NK-92 (cell line): ENCODE data around the gene ZNF775.

Experiments
- DNase-seq: peaks from one replicate; lab custom pipeline; 2025; ENCODE audit not compliant: unreplicated experiment; lab: John Stamatoyannopoulos, UW

The ZNF775 gene

DNA sequence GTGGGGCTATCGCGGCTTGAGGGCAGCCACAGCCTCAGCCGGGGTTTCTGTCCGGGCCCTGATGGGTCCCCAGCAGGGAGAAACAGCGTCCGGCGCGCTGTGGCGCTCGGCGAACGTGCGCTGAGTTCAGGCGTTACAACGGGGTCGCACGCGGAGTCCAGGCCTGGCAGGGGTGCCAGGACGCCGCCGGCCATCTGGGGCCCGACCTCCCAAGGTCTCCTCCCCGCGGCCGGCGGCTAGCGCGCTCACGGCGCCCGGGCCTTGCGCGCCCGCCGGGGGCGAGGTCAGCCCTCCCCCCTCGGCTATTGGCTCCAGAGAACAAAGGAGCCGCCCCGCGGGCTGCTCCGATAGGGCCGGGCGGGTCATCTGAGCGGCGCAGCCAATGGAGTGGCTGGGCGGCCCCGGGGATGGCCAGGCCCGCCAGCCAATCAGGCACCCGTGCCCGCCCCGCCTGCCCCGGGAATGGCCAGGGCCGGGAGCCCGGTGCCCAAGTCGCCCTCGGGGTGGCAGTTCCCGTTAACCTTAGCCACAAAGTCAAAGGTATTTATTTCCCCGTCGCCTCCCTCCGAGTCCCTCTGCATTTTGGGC lies at the start of gene ZNF775:
ZNF775 (plus strand) TSS at position 478 of the 588 bp plus-strand sequence. CDS start 9,141 bp downstream, outside the sequence.
- DNase-seq, result peak; percentile 58

DNA sequence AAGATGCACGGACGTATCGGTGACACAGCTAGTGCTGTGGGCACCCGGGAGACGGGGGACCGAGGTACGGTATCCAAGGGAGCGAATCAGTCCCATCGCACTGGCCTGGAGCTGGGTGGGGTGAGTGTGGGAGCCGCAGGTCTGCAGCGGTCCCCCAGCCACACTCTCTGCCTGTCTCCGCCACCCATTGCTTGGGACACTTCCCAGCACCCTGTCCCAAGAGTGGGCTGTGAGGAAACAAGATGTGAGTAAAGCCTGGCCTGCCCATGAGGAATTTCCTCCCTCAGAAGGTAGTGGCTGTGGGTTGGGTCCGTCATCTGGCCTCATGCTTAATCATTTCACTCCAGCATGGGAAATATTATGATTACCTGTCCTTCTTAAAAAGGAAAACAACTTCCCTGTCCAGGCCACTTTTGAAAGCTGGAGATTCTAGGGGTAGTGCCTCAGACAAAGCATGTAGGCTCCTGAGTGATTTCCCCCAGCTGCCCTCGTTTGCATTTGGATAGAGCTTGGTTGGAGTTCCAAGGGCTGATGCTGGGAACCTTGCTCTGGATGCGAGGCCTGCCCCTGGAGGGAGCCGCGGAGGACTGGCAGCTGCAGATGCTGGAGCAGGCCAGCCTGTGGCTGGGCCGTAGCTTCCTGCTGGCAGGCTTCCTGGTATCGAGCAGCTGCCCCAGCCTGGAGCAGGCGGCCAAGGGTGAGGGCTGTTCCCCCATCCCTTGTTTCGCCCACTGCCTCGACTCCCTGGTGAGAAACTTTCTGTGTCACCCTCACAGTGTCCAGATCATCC lies 49.6 kb upstream of the ZNF775 start:
- no peak for DNase-seq

DNA sequence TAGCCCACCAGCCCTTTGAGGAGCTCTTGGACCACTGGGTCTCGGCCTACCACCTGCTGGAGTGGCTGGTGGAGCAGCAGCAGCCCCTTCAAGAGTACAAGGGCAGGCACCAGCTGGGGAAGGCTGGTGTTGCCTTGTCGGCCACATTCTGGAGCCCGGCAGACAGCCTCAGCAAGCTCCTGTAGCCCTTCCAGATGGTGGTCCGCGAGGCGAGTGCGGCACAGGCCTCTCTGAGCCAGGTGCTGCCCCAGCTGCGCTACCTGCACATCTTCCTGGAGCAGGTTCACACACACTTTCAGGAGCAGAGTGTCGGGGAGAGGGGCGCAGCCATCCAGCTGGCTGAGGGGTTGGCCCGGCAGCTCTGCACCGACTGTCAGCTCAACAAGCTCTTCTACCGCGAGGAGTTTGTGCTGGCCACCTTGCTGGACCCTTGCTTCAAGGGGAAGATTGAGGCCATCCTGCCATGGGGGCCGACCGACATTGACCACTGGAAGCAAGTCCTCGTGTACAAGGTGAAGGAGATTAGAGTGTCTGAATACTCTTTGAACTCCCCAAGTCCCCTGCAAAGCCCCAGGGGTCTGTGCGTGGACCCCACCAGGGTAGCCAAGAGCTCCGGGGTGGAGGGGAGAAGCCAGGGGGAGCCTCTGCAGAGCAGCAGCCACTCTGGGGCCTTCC lies 48.8 kb upstream of the ZNF775 start:
- DNase-seq, result no peak

DNA sequence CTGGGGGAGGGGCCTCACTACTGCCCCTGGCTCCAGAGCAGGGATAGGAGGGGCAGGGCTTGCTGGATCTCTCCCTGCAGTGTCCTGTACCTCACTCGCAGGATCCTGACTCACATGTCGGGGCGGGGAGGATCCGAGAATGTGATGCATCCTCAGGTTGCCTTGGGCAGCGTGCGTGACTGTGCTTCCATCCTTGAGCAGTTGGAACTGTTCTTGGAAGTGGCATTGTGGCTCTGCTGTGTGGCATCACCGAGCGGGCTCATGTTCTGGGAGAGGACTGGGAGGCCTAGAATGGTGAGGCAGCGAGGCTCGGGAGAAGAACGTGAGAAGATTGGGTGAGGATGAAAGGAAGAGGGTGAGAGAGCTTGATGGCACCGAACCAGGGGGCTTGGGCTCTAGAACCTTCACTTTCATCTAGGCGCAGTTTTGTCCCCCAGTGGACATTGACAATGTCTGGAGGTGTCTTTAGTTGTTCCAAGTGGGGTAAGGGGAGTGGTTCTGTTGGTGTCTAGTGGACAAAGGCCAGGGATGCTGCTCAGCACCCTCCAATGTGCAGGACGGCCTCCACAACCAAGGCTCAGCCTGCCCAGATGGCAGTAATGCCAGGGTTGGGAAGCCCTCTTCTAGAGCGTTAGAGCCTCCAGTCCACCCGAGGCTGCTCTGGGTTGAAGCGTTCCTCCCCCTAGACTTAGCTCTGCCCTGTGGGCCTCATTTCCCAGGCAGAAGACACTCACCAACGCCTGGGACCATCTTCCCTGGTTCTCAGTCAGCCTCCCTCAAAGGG lies 46.1 kb upstream of the ZNF775 start:
- no peak for DNase-seq

DNA sequence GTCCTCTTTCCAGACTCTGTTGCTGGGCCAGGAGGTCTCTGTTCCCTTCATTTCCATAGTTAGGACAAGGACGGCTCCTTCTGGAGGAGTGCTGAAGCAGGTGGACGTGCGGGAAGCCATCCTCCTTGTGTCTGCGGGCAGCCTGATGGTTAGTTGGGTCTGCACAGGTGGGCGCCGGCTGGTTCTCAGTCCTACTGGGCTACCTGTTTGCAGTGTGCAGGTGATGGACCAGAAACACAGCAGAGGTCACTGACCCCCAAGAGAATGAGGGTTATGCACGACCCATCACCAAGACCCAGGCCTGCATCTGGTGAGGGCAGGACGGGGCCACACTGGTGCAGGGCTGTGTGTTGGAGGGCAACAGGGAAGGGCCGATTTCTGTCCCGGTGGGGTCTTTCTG lies 45.5 kb upstream of the ZNF775 start:
- no peak for DNase-seq

DNA sequence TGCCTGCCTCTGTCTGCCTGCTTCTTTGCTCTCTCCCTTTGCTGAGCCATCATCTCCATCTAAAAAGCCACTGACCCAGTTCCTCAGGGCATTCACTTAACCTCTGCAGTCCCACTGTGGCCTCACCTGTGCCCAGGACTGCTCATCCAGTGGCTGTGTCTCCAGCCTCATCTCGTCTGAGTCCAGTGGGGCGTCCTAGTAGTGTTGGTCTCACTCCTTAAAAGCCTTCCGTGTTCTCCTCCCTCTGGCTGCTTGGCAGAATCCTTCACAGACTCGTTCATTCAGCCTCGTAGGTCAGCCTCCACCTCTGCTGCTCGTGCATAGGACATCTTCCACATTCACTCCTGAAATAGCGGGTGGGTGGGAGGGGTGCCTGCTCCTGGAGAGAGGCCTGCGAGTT lies 45.0 kb upstream of the ZNF775 start:
- no peak for DNase-seq

DNA sequence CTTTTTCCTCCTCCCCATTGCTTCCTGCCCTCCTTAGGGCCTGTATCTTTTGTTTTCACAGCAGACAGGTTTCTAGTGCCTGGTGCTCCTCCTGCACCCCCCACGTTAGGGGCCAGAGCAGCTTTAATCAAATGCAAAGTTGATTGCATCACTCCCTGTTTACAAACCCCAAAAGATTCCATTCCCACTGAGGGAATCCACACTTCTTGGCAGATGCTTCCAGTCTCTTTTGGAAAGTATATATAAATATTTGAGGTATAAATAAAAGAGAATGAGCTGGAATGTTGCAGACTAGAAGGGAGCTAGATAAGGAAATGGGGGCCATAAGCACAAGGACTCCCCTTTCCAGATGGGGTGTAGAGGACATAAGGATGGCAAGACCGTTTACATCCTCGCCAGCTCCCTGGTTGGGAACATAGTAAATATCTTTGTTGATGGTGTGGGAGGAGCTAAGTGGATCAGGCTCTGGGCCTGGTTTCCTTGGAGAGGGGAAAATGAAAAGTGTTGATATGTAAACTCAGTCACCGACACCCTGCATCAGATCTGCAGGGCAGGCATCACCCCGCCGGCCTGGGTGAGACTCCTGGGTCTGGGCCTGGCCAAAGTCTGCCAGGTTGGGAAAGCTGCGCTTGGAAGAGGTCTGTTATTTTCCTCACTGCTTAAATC lies 43.9 kb upstream of the ZNF775 start:
- DNase-seq, result no peak

DNA sequence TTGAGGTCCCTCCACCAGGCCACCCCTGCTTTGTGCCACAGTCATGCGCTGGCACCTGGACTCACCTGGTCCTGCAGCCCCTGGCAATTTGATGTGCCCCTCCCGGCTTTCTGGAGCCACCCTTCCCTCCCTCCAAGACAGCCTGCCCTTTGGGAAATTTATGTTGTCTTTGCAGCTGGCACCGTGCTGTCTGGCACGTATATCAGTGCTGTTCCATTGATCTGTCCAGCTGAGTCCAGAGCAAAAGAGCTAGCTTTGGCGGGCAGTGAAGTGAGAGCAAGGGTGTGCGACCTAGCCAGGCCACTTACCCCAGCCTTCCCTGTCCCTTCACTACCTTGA lies 43.4 kb upstream of the ZNF775 start:
- no peak for DNase-seq

DNA sequence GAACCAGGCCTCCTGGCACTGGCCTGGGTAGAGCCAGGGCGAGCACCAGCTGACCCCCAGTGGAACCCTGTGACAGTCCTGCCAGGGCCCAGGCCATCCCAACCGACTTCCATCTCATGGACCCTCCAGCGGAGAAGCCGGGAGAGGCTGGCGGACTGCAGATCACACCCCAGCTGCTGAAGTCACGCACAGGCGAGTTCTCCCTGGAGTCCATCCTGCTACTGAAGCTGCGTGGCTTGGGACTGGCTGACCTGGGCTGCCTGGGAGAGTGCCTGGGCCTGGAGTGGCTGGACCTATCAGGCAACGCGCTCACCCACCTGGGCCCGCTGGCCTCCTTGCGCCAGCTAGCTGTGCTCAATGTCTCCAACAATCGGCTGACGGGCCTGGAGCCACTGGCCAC lies 42.4 kb upstream of the ZNF775 start:
- no peak for DNase-seq

DNA sequence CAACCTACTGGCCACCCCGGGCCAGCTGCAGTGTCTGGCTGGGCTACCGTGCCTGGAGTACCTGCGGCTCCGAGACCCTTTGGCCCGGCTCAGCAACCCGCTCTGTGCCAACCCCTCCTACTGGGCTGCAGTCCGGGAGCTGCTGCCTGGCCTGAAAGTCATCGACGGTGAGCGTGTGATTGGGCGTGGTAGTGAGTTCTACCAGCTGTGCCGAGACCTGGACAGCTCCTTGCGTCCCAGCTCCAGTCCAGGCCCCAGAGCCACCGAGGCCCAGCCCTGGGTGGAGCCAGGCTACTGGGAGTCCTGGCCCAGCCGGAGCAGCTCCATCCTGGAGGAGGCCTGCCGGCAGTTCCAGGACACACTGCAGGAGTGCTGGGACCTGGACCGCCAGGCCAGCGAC lies 42.0 kb upstream of the ZNF775 start:
- DNase-seq, result no peak

DNA sequence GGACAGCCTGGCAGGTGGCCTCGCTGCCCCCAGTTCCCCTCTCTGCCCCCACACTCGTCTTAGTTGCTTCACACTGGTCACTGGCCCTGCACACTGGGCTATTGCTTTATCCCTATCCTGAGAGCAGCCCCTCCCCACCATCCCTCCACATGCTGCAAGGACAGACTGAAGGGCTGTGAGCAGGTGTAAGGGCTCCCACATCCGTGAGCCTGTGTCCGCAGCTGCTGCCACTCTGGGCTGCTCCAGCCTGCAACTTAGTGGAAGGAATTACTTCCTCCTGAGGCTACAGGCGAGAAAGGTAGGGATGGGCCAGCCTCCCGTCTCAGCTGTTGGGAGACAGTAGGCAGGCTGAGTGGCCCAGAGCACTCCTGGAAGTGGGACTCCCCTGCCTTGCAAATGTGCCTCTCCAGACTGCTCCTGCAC lies 41.5 kb upstream of the ZNF775 start:
- no peak for DNase-seq

DNA sequence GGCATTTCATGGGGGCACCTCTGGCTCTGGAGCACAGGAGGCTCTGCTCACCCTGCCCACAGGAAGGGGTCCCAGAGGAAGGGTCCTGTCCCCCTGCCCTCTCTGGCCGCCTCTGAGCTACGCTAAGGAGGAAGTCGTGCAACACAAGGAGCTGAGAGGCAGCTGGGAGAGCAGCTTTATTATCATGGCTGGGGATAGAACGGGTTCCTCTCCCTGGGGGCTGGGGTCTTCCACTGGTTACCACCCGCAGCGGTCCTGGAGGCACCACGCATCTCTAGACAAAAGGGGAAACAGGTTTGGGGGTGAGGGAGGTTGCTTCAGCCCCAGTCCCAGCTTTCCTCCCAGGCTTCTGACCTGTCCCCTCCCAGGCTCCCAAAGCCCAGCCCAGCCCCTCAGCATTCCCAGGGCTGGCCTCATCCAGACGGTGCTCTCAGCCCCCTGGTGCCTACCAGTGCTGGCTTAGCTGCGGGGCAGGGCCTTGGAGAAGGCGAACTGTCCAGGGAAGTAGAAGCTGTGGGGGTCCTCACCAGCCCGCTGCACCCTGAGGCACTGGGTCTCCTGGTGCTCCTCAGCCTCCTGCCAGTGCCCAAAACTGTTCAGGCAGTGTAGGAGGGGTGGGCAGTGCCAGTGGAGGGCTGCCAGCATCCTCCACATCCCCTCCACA lies 40.8 kb upstream of the ZNF775 start:
- DNase-seq, result no peak

DNA sequence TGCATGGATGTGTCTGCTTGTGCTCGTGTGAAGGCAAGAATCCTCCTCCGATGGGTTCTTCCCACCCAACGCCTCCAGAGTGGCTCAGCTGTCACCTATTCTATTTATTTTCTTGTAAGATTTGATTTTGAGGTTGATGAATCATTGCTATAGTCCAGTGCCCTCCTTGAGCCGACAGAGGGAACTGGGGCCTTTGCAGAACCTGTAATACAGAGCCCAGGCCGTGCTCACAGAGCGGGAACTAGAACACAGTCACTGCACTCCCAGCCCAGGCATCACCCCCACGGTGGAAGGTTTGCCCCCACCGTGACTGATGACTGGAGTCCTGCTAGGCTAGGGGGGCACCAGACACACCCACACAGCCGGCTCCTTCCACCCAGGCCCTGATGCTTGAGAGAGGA lies 39.7 kb upstream of the ZNF775 start:
- DNase-seq, result no peak

DNA sequence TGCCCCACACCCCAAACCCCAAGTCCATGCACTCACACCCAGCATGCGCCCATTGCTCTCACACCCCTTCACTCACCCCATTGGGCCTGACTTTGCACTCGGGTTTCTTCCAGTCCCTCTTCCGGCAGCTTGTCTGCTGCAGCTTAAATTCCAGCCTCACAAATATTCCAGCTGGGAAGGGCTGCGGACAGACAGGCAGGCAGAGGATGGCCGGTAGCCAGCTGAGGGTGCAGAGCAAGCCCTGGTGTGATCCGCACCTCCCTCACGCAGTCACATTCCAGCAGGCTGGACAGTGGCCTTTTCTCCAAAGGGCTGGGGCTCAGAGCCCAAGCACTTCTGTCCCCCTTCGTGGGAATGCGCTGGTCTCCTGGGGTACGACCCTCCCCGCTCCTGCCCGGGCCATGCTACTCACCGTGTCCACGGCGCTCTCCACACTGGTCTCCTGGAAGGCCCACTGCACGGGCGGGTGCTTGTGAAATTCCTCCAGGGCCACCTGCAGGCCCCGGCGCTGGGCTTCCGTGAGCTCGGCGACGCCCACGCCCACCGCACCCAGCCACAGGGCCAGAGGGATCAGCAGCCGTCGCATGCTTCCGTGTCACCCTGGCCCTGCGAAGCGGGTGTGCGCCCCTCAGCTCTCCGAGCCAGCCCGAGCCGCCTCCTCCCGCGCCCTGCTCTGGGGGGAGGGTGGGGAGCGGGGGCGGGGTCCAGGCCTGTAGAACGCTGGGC lies 38.9 kb upstream of the ZNF775 start:
- no peak for DNase-seq

DNA sequence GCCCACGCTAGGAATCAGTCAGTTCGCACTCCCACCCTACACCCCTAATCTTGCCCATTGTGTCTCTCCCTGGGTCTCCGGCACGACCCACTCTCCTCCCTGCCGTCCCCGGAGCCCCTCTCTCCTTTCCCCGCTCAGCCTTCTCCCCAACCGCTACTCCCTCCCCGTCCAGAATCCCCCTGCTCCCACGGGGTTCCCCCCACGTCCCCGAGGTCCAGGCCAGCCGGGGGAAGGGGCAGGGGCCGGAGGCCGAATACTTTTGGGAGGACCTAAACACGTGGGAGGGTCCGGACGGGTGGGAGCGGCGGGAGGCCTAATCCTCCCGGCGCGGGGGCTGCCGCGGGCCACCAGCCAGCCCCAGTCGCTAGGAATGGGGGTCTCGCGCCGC lies 38.3 kb upstream of the ZNF775 start:
- no peak for DNase-seq

DNA sequence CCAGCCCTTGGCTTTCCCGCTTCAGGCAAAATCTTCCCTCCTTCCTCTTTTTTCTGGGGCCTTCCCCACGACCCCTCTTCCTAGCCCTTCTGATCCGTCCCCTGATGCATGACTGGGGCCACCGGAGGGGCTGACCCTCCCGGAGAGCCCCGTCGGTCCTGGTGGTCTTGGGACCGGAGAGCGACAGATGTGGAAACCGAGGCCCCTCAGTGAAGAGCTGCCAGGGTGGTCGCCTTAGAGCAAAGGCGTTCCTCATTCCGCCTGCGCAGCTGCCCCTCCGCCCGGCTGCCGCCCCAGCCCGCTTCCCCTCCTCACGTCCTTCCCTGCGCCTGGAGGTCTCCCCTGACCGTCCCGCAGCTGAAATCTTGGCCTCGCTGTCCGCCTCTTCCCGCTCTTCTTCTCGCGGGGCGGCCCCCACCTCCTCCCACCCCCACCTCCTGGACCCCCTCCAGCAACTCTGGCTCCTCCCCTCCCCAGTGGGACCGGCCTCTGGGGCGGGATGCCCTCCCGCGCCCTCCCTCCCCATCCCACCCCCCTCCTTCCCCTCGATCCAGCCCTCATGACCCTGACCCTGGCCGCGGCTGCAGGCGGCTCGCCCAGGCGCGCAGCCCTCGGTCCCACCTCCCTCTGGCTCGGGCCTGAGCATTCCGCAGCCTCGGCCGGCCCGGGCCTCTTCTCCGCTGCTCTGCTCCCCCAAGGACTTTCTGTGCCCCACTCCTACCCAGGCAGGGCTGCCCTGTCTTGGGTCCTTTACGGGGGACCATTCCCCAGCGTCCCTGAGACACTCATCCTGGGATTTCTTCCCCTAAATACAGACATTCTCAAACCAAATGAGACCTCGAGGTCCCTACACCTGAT lies 37.6 kb upstream of the ZNF775 start, which contains the start of gene RARRES2:
RARRES2 (minus strand) TSS at position 367 of the 858 bp plus-strand sequence. CDS start 1,020 bp downstream, outside the sequence.
- no peak for DNase-seq

DNA sequence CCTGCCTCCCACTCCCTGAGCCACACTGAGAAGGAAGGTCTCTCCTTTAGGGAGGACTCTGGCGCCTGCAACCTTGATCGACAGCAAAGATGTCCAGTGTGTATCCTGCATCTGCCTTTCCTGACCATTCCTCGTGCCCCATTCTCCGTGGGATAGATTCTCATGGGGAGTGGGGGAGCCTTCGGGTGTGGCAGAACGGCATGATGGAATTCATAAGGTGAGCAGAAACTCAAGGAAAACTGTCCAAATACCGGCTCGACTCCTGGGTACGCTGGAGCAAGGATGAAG lies 37.1 kb upstream of the ZNF775 start:
- no peak for DNase-seq

DNA sequence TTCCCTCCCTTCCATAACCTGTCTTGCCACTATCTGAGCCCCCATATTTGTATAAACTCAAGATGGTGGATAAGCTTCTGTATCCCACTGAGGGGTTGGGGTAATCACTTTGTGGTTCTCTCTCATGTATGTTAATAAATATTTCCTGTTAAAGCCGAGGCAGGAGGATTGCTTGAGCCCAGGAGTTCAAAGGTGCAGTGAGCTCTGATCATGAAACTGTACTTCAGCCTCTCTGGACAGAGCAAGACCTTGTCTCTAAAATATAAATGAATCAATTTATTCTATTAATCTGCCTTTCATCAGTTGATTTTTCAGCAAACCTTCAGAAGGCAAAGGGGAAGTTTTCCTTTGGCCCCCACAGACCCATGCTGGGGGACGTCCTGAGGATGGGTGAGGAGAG lies 35.9 kb upstream of the ZNF775 start:
- no peak for DNase-seq

DNA sequence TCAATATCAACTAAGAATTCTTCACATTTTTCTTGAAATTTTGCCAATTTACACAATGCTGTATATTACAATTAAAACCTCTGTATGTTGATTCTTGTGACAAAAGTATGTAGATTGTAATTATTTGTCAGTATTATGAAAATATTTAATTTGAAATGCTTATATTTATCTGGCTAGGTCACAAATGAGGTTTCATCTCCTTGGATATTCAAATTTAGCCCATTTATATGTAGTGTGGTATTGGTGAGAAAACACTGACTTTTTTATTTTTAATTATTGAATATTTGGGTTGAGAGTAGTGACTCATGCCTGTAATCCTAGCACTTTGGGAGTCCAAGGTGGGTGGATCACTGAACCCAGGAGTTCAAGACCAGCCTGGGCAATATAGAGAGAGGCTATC lies 34.8 kb upstream of the ZNF775 start:
- no peak for DNase-seq
